NT2/D1 (cell line): Measurements from ENCODE around the gene SORBS1.

Experiments used
- DNase-seq: peaks from one replicate; pipeline ENCODE4 v3.0.0-alpha.2; 2011; ENCODE audit warnings: low read depth, low spot score
- H3K27me3 ChIP-seq: 2 replicates; pipeline ENCODE4 v1.6.0; 2011; ENCODE audit warnings: mild to moderate bottlenecking; ENCODE audit not compliant: insufficient read length, insufficient read depth
- H3K36me3 ChIP-seq: 2 replicates; pipeline ENCODE4 v1.6.1; 2011; ENCODE audit warnings: mild to moderate bottlenecking, low read length, mixed read lengths; ENCODE audit not compliant: insufficient read depth, insufficient read length
- H3K4me1 ChIP-seq: 2 replicates; pipeline ENCODE4 v1.5.1; 2011; ENCODE audit not compliant: insufficient read depth, insufficient read length
- H3K4me3 ChIP-seq: 2 replicates; pipeline ENCODE4 v1.5.1; 2011; ENCODE audit warnings: low read depth; ENCODE audit not compliant: insufficient read length
- H3K9ac ChIP-seq: 2 replicates; pipeline ENCODE4 v1.6.0; 2011; ENCODE audit warnings: low read depth; ENCODE audit not compliant: insufficient read length
- H3K9me3 ChIP-seq: 2 replicates; pipeline ENCODE4 v1.5.1; 2011; ENCODE audit warnings: mild to moderate bottlenecking, low read length; ENCODE audit not compliant: insufficient read depth
- SUZ12 ChIP-seq: IDR thresholded peaks from 2 replicates; pipeline ENCODE4 v1.6.1; 2011; ENCODE audit not compliant: insufficient read length, insufficient read depth; ENCODE audit errors: extremely low read depth
- YY1 ChIP-seq: IDR thresholded peaks from 2 replicates; pipeline ENCODE4 v1.6.1; 2011; ENCODE audit not compliant: insufficient read length, insufficient read depth
- ZNF274 ChIP-seq: IDR thresholded peaks from 2 replicates; pipeline ENCODE4 v1.6.1; 2011; ENCODE audit warnings: mild to moderate bottlenecking, low read depth, low read length

Gene SORBS1

GRCh38 chr10:95429639-95430038 is 131.5 kb downstream of the SORBS1 start:
- no peak overlapping the region for H3K9ac ChIP-seq
- H3K4me1 ChIP-seq: no peaks in the 10 kb centered on the region
- no peak overlapping the region for H3K4me3 ChIP-seq
- TF ChIP-seq ZNF274 (no peak), YY1 (no peak), SUZ12 (no peak)
- no peaks in the 10 kb centered on the region for H3K9me3 ChIP-seq
- peaks cover 4% of the 10 kb centered on the region for H3K36me3 ChIP-seq
- DNase-seq: no peak
- H3K27me3 ChIP-seq: no peaks in the 10 kb centered on the region

- H3K4me3 ChIP-seq: no peak overlapping the region
- peaks cover 4% of the 10 kb centered on the region for H3K36me3 ChIP-seq
- TF ChIP-seq ZNF274: no peak
These were observed 132.5 kb downstream of the SORBS1 start for GRCh38 chr10:95428701-95429100.

GRCh38 chr10:95426482-95426881 is 134.7 kb downstream of the SORBS1 start:
- Histone ChIP-seq H3K4me1 (no peaks in the 10 kb centered on the region), H3K36me3 (peaks cover 2% of the 10 kb centered on the region), H3K4me3 (no peak overlapping the region), H3K27me3 (no peaks in the 10 kb centered on the region), H3K9ac (no peak overlapping the region), H3K9me3 (no peaks in the 10 kb centered on the region)
- TF ChIP-seq YY1 (no peak), SUZ12 (no peak), ZNF274 (no peak)
- no peak for DNase-seq

More at GRCh38 chr10:95428701-95429100, 132.5 kb downstream of the SORBS1 start:
- no peak for DNase-seq
- no peak overlapping the region for H3K9ac ChIP-seq
- H3K27me3 ChIP-seq: no peaks in the 10 kb centered on the region
- no peaks in the 10 kb centered on the region for H3K4me1 ChIP-seq
- H3K9me3 ChIP-seq: no peaks in the 10 kb centered on the region

- Histone ChIP-seq H3K4me3 (no peak overlapping the region), H3K9me3 (no peaks in the 10 kb centered on the region), H3K4me1 (no peaks in the 10 kb centered on the region), H3K27me3 (no peaks in the 10 kb centered on the region), H3K36me3 (no peaks in the 10 kb centered on the region), H3K9ac (no peak overlapping the region)
- no peak for DNase-seq
- TF ChIP-seq ZNF274 (no peak), SUZ12 (no peak), YY1 (no peak)
These were observed 135.3 kb downstream of the SORBS1 start for GRCh38 chr10:95425592-95426465.

GRCh38 chr10:95423164-95424005 is 137.8 kb downstream of the SORBS1 start:
- TF ChIP-seq ZNF274: no peak
- no peak for TF ChIP-seq SUZ12
- TF ChIP-seq YY1: no peak
- H3K4me3 ChIP-seq: no peak overlapping the region
- no peak overlapping the region for H3K9ac ChIP-seq
- no peaks in the 10 kb centered on the region for H3K27me3 ChIP-seq
- H3K4me1 ChIP-seq: no peaks in the 10 kb centered on the region
- H3K9me3 ChIP-seq: no peaks in the 10 kb centered on the region
- no peaks in the 10 kb centered on the region for H3K36me3 ChIP-seq
- no peak for DNase-seq

GRCh38 chr10:95422233-95422632 is 138.9 kb downstream of the SORBS1 start:
- Histone ChIP-seq H3K27me3 (no peaks in the 10 kb centered on the region), H3K9me3 (no peaks in the 10 kb centered on the region), H3K9ac (no peak overlapping the region), H3K36me3 (no peaks in the 10 kb centered on the region), H3K4me3 (no peak overlapping the region), H3K4me1 (no peaks in the 10 kb centered on the region)
- TF ChIP-seq ZNF274: no peak
- TF ChIP-seq YY1: no peak
- TF ChIP-seq SUZ12: no peak
- no peak for DNase-seq

- H3K36me3 ChIP-seq: no peaks in the 10 kb centered on the region
- no peak for DNase-seq
- H3K4me3 ChIP-seq: no peak overlapping the region
- H3K9ac ChIP-seq: no peak overlapping the region
- H3K9me3 ChIP-seq: no peaks in the 10 kb centered on the region
- no peaks in the 10 kb centered on the region for H3K4me1 ChIP-seq
- no peaks in the 10 kb centered on the region for H3K27me3 ChIP-seq
- TF ChIP-seq YY1: no peak
- no peak for TF ChIP-seq SUZ12
- TF ChIP-seq ZNF274: no peak
These were observed 139.4 kb downstream of the SORBS1 start for GRCh38 chr10:95421782-95422181.
